Measurements from ENCODE around the gene SLC46A1.

DNA sequence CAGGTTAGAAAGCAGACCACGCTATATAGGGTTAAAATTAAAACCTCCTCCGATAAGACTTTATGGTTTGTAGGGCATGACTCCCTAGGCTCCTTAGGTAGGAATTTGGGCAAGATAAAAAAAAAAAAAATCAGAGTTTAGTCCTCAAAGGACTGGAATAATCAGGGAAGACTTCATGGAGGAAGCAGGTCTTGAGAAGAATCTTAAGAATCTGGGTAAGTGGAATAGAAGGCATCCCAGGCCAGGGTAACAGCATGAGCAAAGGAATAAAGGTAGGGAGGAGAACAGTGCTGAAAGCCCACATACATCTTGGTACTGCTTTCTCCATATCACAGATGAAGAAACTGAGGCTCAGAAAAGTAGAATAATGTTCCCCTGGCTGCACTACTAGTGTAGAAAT lies 15.4 kb downstream of the SLC46A1 start:
- TF ChIP-seq, protein P1, sequence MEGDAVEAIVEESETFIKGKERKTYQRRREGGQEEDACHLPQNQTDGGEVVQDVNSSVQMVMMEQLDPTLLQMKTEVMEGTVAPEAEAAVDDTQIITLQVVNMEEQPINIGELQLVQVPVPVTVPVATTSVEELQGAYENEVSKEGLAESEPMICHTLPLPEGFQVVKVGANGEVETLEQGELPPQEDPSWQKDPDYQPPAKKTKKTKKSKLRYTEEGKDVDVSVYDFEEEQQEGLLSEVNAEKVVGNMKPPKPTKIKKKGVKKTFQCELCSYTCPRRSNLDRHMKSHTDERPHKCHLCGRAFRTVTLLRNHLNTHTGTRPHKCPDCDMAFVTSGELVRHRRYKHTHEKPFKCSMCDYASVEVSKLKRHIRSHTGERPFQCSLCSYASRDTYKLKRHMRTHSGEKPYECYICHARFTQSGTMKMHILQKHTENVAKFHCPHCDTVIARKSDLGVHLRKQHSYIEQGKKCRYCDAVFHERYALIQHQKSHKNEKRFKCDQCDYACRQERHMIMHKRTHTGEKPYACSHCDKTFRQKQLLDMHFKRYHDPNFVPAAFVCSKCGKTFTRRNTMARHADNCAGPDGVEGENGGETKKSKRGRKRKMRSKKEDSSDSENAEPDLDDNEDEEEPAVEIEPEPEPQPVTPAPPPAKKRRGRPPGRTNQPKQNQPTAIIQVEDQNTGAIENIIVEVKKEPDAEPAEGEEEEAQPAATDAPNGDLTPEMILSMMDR (IDR thresholded peaks at IDR 0.05; ENCODE audit: poor library complexity, severe bottlenecking): no peak
- TF ChIP-seq, protein P2, sequence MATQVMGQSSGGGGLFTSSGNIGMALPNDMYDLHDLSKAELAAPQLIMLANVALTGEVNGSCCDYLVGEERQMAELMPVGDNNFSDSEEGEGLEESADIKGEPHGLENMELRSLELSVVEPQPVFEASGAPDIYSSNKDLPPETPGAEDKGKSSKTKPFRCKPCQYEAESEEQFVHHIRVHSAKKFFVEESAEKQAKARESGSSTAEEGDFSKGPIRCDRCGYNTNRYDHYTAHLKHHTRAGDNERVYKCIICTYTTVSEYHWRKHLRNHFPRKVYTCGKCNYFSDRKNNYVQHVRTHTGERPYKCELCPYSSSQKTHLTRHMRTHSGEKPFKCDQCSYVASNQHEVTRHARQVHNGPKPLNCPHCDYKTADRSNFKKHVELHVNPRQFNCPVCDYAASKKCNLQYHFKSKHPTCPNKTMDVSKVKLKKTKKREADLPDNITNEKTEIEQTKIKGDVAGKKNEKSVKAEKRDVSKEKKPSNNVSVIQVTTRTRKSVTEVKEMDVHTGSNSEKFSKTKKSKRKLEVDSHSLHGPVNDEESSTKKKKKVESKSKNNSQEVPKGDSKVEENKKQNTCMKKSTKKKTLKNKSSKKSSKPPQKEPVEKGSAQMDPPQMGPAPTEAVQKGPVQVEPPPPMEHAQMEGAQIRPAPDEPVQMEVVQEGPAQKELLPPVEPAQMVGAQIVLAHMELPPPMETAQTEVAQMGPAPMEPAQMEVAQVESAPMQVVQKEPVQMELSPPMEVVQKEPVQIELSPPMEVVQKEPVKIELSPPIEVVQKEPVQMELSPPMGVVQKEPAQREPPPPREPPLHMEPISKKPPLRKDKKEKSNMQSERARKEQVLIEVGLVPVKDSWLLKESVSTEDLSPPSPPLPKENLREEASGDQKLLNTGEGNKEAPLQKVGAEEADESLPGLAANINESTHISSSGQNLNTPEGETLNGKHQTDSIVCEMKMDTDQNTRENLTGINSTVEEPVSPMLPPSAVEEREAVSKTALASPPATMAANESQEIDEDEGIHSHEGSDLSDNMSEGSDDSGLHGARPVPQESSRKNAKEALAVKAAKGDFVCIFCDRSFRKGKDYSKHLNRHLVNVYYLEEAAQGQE (IDR thresholded peaks at IDR 0.05; ENCODE audit: borderline replicate concordance): no peak
- no peak for TF ChIP-seq POLR2AphosphoS5 (IDR thresholded peaks at IDR 0.05)
- TF ChIP-seq RAD21 (conservative IDR thresholded peaks at IDR 0.05): no peak
- no peak for TF ChIP-seq TAF1 (IDR thresholded peaks at IDR 0.05; ENCODE audit: low read depth)
- no peak for TF ChIP-seq EZH2 (IDR thresholded peaks at IDR 0.05; ENCODE audit: borderline replicate concordance, insufficient read depth, low read length, poor library complexity, severe bottlenecking)
